Uterus (tissue), 2 donors: ENCODE measurements around the gene ANHX.

ENCODE experiments used
- CTCF ChIP-seq, 4 experiments: fragments of 200-600 bp in 2 of 4; fragments of 450-650 bp in 2 of 4; sonication (generic) in 2 of 4; IDR thresholded peaks; one replicate each; pipeline ENCODE4 v1.5.1; 2016 to 2019; ENCODE audit warnings: antibody characterized with exemption in 4 of 4, mild to moderate bottlenecking in 2 of 4, moderate library complexity in 1 of 4
- POLR2A ChIP-seq, 2 donors: fragments of 450-650 bp; IDR thresholded peaks; one replicate each; pipeline ENCODE4 v1.6.1; 2016; ENCODE audit warnings: antibody characterized with exemption in 2 of 2, mild to moderate bottlenecking in 1 of 2, moderate library complexity in 1 of 2

GRCh38 chr12:133217219-133217618 lies 18.5 kb downstream of the ANHX start:
- TF ChIP-seq CTCF (IDR thresholded peaks at IDR 0.05) (no peak), POLR2A (IDR thresholded peaks at IDR 0.05) (no peak)
